Central memory CD8-positive, alpha-beta T cell (primary cell): ENCODE results near the gene DENND5A.
"Not testable (repeated sequence)": the region's sequence is repeated elsewhere in the genome, so short reads cannot be mapped to it uniquely, and the experiment has no call there.

Experiments
- ATAC-seq: fragments of 150-1000 bp; cut with Tn5 transposase; replicated peaks from 2 replicates; pipeline ENCODE4 v1.10.0; 2022; ENCODE audit warnings: mild to moderate bottlenecking, moderate FRiP score, moderate number of reproducible peaks; ENCODE audit not compliant: poor library complexity, severe bottlenecking; ENCODE audit errors: extremely low read depth
- DNase-seq, 2 donors: peaks; one replicate each; pipeline ENCODE4 v3.0.0; 2021; ENCODE audit warnings: low spot score in 2 of 2
- H3K27ac Mint-ChIP-seq: one replicate; pipeline ENCODE4 v1.8.0; 2022; ENCODE audit warnings: low read depth, mild to moderate bottlenecking, moderate library complexity, mixed read lengths
- H3K27me3 Mint-ChIP-seq: one replicate; pipeline ENCODE4 v1.8.0; 2022; ENCODE audit warnings: mixed read lengths
- H3K36me3 Mint-ChIP-seq: one replicate; pipeline ENCODE4 v1.8.0; 2022; ENCODE audit warnings: mild to moderate bottlenecking, moderate library complexity, mixed read lengths; ENCODE audit not compliant: insufficient read depth
- H3K4me1 Mint-ChIP-seq: one replicate; pipeline ENCODE4 v1.8.0; 2022; ENCODE audit warnings: mixed read lengths
- H3K4me3 Mint-ChIP-seq: one replicate; pipeline ENCODE4 v1.8.0; 2022; ENCODE audit warnings: mild to moderate bottlenecking, moderate library complexity, mixed read lengths
- H3K9me3 Mint-ChIP-seq: one replicate; pipeline ENCODE4 v1.8.0; 2022; ENCODE audit warnings: mixed read lengths

The DENND5A gene

DNA sequence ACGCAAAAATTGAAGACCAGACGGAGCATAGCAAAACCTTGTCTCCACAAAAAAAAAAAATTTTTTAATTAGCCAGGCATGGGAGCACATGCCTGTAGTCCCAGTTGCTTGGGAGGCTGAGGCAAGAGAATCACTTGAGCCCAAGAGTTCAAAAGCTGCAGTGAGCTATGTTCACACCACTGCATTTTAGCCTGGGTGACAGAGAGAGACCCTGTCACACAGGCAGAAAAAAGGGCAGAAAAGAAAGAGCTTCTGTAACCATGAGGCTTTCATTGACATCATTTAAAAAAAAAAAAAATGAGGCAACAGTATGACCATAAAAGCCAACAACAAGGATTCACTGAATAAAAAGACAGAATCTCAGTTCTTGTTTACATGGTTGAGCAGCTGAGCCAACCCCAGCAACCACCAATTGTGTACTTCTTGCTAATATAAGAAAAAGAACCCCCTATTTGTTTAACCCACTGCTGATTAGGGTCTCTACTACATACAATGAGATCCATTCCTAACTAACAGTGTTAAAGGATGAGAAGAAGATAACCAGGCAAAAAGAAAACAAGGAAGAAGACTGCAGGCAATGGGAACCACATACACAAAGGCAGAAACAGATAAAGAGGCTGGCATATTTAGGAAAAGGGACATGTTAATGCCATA lies 87.6 kb downstream of the DENND5A start:
- no peaks in the 10 kb centered on the region for H3K27me3 Mint-ChIP-seq
- DNase-seq (no peak), ATAC-seq (no peak)
- H3K36me3 Mint-ChIP-seq, result peaks cover 8% of the 10 kb centered on the region
- H3K9me3 Mint-ChIP-seq, result no peaks in the 10 kb centered on the region
- no peak overlapping the region for H3K4me3 Mint-ChIP-seq
- H3K27ac Mint-ChIP-seq, result no peak overlapping the region
- no peaks in the 10 kb centered on the region for H3K4me1 Mint-ChIP-seq

DNA sequence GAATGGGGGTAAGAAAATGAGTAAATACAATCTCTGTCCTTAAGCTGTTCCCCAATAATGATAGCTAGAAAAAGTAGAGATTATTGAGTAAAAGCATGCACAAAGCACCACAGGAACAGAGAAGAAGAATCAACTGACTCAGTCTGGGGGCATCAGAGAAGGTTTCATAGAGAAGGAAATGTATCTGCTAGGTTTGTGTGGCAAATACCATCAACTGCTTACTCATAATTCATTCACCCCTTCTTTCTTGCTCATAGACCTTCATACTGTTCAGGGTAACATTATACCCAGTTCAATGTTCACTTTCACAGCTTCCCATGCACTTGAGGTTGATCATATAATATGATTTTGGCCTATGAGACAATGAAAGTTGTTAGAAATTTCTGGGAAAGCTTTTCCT lies 88.6 kb downstream of the DENND5A start:
- Mint-ChIP-seq H3K36me3 (peaks cover 8% of the 10 kb centered on the region), H3K27ac (no peak overlapping the region), H3K9me3 (no peaks in the 10 kb centered on the region), H3K27me3 (no peaks in the 10 kb centered on the region), H3K4me3 (no peak overlapping the region), H3K4me1 (no peaks in the 10 kb centered on the region)
- ATAC-seq (no peak), DNase-seq (no peak)

DNA sequence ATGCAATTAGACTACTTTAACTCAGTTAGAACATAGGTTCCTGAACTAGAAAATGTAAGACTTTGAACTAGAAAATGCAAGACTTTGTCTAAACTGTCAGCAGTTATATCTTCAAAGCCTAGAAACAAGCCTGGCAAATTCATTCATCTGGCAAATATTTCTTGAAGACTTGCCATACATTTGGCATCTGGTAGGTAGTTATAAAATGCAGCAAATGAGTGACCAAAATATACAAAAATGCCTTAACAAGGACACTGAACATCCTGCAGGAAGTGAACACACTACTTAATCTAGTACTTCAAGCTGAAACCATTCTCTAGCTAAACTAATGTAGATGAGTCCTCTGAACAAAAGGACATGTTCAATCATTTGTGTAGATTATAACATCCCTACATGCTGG lies 89.0 kb downstream of the DENND5A start:
- H3K27ac Mint-ChIP-seq, result no peak overlapping the region
- DNase-seq (no peak), ATAC-seq (no peak)
- no peaks in the 10 kb centered on the region for H3K9me3 Mint-ChIP-seq
- no peak overlapping the region for H3K4me3 Mint-ChIP-seq
- H3K36me3 Mint-ChIP-seq, result peaks cover 8% of the 10 kb centered on the region
- H3K4me1 Mint-ChIP-seq, result no peaks in the 10 kb centered on the region
- H3K27me3 Mint-ChIP-seq, result no peaks in the 10 kb centered on the region

DNA sequence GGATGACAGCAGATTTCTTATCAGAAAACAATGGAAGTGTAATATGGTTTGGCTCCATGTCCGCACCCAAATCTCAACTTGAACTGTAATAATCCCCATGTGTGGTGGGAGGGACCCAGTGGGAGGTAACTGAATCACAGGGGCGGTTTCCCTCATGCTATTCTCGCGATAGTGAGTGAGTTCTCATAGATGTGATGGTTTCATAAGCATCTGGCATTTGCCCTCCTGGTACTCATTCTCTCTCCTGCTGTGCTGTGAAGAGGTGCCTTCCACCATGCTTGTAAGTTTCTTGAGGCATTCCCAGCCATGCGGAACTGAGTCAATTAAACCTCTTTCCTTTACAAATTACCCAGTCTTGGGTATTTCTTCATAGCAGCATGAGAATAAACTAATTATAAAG lies 92.8 kb downstream of the DENND5A start:
- DNase-seq, result no peak
- Mint-ChIP-seq H3K27me3 (no peaks in the 10 kb centered on the region), H3K4me3 (no peak overlapping the region), H3K4me1 (no peaks in the 10 kb centered on the region), H3K36me3 (peaks cover 19% of the 10 kb centered on the region), H3K9me3 (no peaks in the 10 kb centered on the region), H3K27ac (no peak overlapping the region)
- ATAC-seq, result no peak

DNA sequence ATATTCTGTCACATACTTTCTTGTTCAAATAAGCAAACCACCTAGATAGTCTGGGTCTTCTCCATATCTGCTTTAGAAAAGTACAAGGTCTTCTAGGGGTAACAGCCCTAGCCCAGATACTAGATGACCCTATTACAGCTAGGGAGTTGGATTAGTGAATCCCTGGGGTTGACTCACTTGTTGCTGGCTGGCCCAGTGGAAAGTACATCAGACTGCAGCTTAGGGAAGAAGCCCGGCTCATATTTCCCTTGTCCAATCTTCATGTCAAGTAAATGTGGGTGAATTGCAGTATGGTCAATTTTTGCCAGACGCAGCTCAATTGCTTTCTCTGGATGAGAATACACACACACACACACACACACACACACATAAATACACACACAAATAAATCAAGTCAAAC lies 94.7 kb downstream of the DENND5A start:
- ATAC-seq, result no peak
- Mint-ChIP-seq H3K27ac (no peak overlapping the region), H3K4me3 (no peak overlapping the region), H3K9me3 (no peaks in the 10 kb centered on the region), H3K36me3 (peaks cover 19% of the 10 kb centered on the region), H3K27me3 (no peaks in the 10 kb centered on the region), H3K4me1 (no peaks in the 10 kb centered on the region)
- no peak for DNase-seq

DNA sequence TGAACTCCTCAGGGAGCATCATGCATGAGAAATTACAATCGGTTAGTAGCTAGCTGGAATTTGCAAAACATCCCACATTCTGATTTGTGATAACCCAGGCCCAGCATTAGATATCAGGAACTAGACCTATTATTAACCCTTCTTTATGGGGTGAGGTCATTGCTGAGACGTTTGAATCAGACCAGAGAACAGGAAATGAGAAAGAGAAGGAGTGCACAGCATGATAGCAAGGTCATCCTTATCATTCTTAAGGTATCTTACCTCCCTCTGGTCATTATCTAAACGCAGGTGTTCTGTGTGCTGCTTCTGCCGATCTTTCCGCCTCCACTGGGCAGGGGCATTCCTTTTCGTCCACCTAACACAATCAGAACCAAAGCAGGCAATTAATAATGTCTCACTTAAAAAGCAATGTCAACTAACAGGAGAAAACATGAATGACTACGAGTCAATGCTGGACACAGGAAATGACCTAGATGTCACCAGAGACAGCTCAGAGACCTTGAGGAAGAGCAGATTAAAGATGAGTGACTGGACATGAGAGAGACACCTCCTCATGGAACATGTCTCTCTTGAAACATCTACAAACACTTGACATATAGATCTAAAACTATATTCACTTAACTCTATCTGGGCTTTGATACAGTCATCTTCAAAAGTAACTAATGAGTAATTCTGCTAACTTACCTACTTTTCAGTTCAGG lies 95.4 kb downstream of the DENND5A start:
- H3K27me3 Mint-ChIP-seq, result no peaks in the 10 kb centered on the region
- H3K4me1 Mint-ChIP-seq, result no peaks in the 10 kb centered on the region
- H3K36me3 Mint-ChIP-seq, result peaks cover 19% of the 10 kb centered on the region
- DNase-seq, result no peak
- no peak overlapping the region for H3K4me3 Mint-ChIP-seq
- no peak overlapping the region for H3K27ac Mint-ChIP-seq
- H3K9me3 Mint-ChIP-seq, result no peaks in the 10 kb centered on the region
- no peak for ATAC-seq

DNA sequence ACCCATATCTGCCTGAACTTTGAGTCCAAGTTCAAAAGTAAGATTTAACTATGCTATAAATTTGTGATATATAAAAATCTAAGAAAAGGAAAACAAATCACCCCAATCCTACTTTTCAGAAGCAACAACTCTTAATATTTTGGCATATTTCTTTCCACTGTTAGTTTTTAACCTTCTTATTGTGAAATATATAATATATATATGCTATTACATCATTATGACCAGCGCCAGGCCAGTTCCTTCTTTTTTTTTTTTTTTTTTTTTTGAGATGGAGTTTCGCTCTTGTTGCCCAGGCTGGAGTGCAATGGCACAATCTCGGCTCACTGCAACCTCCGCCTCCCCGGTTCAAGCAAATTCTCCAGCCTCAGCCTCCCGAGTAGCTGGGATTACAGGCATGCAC lies 103.2 kb downstream of the DENND5A start:
- not testable (repeated sequence) for H3K4me1 Mint-ChIP-seq, H3K4me3 Mint-ChIP-seq, H3K9me3 Mint-ChIP-seq, H3K27me3 Mint-ChIP-seq, DNase-seq, H3K27ac Mint-ChIP-seq, ATAC-seq
- peaks cover 14% of the 10 kb centered on the region for H3K36me3 Mint-ChIP-seq

DNA sequence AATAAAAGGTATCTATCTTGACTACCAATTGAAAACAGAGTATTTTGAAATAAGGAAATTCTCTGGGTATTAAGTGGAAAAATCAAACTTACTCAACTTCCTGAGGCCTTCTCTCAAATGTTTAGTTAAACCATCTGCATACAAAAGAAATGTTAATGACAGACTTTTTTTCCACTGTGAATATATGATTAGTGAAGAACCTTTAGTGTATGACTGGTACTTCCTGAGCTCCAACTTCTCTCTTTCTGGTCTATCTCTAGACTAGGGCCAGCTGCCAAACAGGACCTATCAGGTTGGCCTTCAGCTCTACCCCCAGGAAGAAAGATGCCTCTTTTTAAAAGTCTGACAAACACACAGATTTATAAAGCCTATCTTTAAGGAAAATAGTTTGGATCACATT lies 105.0 kb downstream of the DENND5A start:
- peaks cover 9% of the 10 kb centered on the region for H3K36me3 Mint-ChIP-seq
- DNase-seq (no peak), ATAC-seq (no peak)
- no peaks in the 10 kb centered on the region for H3K27me3 Mint-ChIP-seq
- no peaks in the 10 kb centered on the region for H3K4me1 Mint-ChIP-seq
- no peaks in the 10 kb centered on the region for H3K9me3 Mint-ChIP-seq
- H3K4me3 Mint-ChIP-seq, result no peak overlapping the region
- no peak overlapping the region for H3K27ac Mint-ChIP-seq

DNA sequence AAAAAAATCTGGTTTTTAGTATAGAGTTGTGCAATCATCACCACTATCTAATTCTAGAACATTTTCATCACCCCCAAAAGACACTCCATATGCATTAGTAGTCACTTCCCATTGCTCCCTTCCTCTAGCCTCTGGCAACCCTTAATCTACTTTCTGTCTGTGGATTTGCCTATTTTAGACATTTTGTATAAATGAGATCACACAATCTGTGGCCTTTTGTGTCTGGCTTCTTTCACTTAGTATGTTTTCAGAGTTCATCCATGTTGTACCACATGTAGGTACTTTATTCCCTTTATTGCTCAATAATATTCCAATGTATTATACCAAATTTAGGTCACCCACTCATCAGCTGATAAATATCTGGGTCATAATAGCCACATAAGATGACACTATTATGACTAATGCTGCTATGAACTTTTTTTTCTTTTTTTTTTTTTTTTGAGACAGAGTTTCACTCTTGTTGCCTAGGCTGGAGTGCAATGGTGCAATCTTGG lies 106.2 kb downstream of the DENND5A start:
- Mint-ChIP-seq H3K27me3 (no peaks in the 10 kb centered on the region), H3K9me3 (no peaks in the 10 kb centered on the region), H3K4me3 (no peak overlapping the region), H3K4me1 (no peaks in the 10 kb centered on the region), H3K36me3 (peaks cover 9% of the 10 kb centered on the region), H3K27ac (no peak overlapping the region)
- ATAC-seq, result no peak
- no peak for DNase-seq

DNA sequence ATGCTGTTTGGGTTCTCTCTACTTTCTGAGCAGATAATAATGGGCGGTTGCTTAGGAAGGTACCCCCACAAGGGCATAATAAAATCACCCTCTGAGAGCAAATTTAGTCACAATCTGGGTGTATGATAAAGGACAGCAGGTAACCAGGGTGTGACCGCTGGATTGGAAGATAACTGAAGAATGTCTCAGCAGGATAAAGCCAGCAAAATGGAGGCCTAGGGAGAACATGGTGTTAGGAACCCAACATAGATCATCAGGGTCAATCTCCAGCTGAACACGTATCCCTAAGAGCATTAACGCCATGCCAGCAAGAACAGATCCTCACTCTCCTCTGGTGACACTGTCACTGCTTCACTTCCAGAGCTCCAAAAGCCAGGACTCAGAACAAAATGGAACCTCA lies 109.2 kb downstream of the DENND5A start:
- H3K36me3 Mint-ChIP-seq, result peaks cover 15% of the 10 kb centered on the region
- no peak overlapping the region for H3K4me3 Mint-ChIP-seq
- DNase-seq, result no peak
- H3K4me1 Mint-ChIP-seq, result no peaks in the 10 kb centered on the region
- H3K27ac Mint-ChIP-seq, result no peak overlapping the region
- no peaks in the 10 kb centered on the region for H3K9me3 Mint-ChIP-seq
- H3K27me3 Mint-ChIP-seq, result no peaks in the 10 kb centered on the region
- no peak for ATAC-seq

DNA sequence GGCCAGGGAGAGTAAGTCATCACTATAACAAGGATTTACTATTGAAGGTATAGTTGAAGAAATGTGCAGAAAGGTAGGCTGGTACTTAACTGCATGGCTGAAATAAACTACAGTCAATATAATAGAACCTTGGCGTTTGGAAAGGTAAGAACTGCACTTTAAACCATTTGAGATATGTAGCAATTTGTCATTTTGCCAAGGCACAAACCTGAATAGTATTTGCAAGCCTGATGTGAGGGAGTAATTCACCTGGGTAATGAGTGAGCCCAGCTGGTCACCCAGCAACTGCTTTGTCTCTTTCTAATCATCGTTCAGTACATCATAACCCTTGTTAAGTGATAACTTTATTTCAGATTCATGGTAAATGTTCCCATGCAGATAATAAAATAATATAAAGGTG lies 111.5 kb downstream of the DENND5A start:
- Mint-ChIP-seq H3K36me3 (peaks cover 8% of the 10 kb centered on the region), H3K9me3 (no peaks in the 10 kb centered on the region), H3K27ac (no peak overlapping the region), H3K4me3 (no peak overlapping the region), H3K4me1 (no peaks in the 10 kb centered on the region), H3K27me3 (no peaks in the 10 kb centered on the region)
- DNase-seq (no peak), ATAC-seq (no peak)

DNA sequence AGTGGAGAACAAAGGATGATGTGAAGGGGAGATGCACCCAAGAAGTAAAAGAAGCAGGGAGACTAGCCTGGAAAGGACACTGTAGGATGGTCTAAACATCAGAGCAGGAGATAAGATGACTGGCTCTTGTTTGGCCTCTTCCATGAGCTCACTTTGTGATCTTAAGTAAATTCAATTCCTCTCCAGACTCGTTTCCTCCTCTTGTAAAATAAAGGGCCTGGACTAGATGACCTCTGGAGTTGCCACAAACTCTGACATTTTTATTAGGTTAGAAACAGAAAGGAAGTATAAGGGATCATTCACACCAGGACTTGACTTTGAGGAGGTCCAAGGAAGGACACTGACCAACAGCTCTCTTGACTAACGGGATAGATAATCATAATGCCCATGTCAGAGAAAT lies 113.5 kb downstream of the DENND5A start:
- ATAC-seq, result no peak
- H3K27me3 Mint-ChIP-seq, result no peaks in the 10 kb centered on the region
- no peak for DNase-seq
- no peak overlapping the region for H3K27ac Mint-ChIP-seq
- no peaks in the 10 kb centered on the region for H3K9me3 Mint-ChIP-seq
- H3K36me3 Mint-ChIP-seq, result peaks cover 8% of the 10 kb centered on the region
- no peaks in the 10 kb centered on the region for H3K4me1 Mint-ChIP-seq
- H3K4me3 Mint-ChIP-seq, result no peak overlapping the region

DNA sequence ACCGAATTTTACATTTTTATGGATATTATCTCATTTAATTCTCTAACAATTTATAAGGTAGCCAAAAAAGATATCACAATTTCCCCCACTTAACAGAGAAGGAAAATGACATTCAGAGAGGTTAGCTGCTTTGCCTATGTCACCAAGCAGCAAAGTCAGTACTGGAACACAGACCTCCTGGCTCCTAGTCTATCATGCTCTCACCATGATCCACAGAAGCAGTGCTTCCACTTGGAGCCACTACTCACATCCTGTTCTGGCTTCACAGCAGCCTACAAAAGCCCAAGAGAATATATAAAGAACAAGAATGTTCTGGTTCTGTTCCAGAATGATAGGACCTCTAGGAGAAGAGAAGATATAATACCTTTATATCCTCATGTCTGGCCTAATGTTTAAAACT lies 114.2 kb downstream of the DENND5A start:
- Mint-ChIP-seq H3K27me3 (no peaks in the 10 kb centered on the region), H3K9me3 (no peaks in the 10 kb centered on the region), H3K4me1 (no peaks in the 10 kb centered on the region), H3K36me3 (peaks cover 8% of the 10 kb centered on the region), H3K27ac (no peak overlapping the region), H3K4me3 (no peak overlapping the region)
- DNase-seq, result no peak
- ATAC-seq, result no peak
